KMS-11 (cell line): ENCODE results near the gene CD247.

Experiments
- H2AFZ ChIP-seq: fragments of 200-600 bp; sonication (generic); 2 replicates; pipeline ENCODE4 v1.6.1; 2016; ENCODE audit warnings: antibody characterized with exemption, mixed run types, low read depth
- H3K27ac ChIP-seq: fragments of 200-600 bp; sonication (generic); 2 replicates; pipeline ENCODE4 v1.6.1; 2016; ENCODE audit warnings: mild to moderate bottlenecking, mixed run types
- H3K27me3 ChIP-seq: fragments of 200-600 bp; sonication (generic); 2 replicates; pipeline ENCODE4 v1.6.1; 2017; ENCODE audit warnings: mild to moderate bottlenecking, low read depth, mixed run types, moderate library complexity; ENCODE audit not compliant: insufficient read depth
- H3K36me3 ChIP-seq: fragments of 200-600 bp; sonication (generic); 2 replicates; pipeline ENCODE4 v1.6.1; 2017; ENCODE audit warnings: mild to moderate bottlenecking, mixed run types; ENCODE audit not compliant: insufficient read depth
- H3K4me1 ChIP-seq: fragments of 200-600 bp; sonication (generic); 2 replicates; pipeline ENCODE4 v1.6.1; 2016; ENCODE audit warnings: mild to moderate bottlenecking, low read depth, mixed run types; ENCODE audit not compliant: poor library complexity, severe bottlenecking
- H3K4me2 ChIP-seq: fragments of 200-600 bp; sonication (generic); 2 replicates; pipeline ENCODE4 v1.7.0; 2016; ENCODE audit warnings: mild to moderate bottlenecking, mixed run types
- H3K4me3 ChIP-seq: fragments of 200-600 bp; sonication (generic); IDR thresholded peaks from 2 replicates; pipeline ENCODE4 v1.6.1; 2017; ENCODE audit warnings: low read depth, low read length, mixed read lengths; ENCODE audit not compliant: insufficient read depth
- H3K79me2 ChIP-seq: fragments of 200-600 bp; sonication (generic); 2 replicates; pipeline ENCODE4 v1.6.1; 2016; ENCODE audit warnings: low read depth, mixed run types; ENCODE audit not compliant: insufficient read depth
- H3K9ac ChIP-seq: fragments of 200-600 bp; sonication (generic); 2 replicates; pipeline ENCODE4 v1.6.1; 2016; ENCODE audit warnings: mild to moderate bottlenecking, mixed run types
- H4K20me1 ChIP-seq: fragments of 200-600 bp; sonication (generic); 2 replicates; pipeline ENCODE4 v1.6.1; 2016; ENCODE audit warnings: mild to moderate bottlenecking, mixed run types; ENCODE audit not compliant: insufficient read depth
- CTCF ChIP-seq: fragments of 200-600 bp; sonication (generic); conservative IDR thresholded peaks from 2 replicates; pipeline ENCODE4 v1.6.1; 2017; ENCODE audit warnings: low read depth, mild to moderate bottlenecking, antibody characterized with exemption, low read length, moderate library complexity, mixed read lengths

Gene CD247

GRCh38 chr1:167430849-167431242 is 87.5 kb downstream of the CD247 start:
- Histone ChIP-seq H3K4me2 (no peak overlapping the region), H3K27ac (no peak overlapping the region), H3K4me3 (no peak overlapping the region), H3K4me1 (no peaks in the 10 kb centered on the region), H4K20me1 (no peaks in the 10 kb centered on the region; the same call in 1 of the 2 replicates), H3K36me3 (no peaks in the 10 kb centered on the region), H3K9ac (no peak overlapping the region), H2AFZ (no peak overlapping the region), H3K79me2 (no peaks in the 10 kb centered on the region), H3K27me3 (no peaks in the 10 kb centered on the region)
- TF ChIP-seq CTCF: no peak

DNA sequence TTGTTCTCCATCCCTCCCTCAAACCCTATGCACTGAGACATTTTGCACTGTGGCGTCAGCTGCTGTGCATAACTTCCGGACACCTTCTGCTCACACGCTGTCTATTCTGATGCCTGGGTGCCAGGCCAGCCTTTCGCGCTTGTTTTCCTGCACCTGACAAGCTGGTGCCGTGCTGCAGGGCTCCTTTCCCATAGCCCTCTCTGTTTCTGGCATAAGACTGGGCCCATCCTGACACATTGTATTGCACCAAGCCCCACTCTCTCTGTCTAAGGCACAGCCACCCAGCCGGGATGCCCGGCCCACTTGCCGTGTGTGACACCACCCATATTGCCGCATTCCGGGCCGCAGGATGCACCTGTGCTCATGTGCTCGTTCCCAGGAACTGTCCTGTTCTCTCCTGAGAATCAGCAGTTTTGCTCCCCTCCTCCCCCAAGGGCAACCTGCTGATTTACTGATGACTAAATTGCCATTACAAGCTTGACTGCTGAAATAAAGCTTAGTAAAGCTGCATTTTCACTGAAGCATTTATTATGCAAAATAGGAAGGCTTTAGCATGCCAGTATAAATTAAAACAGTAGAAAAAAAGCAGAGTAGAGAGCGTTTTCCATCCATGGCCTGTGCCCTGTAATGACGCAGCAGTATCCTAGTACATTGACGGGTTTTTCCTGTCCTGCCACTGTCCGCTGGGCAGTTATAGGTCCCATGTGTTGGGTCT is 88.0 kb downstream of the CD247 start:
- Histone ChIP-seq H3K9ac (no peak overlapping the region), H3K27me3 (no peaks in the 10 kb centered on the region), H3K79me2 (no peaks in the 10 kb centered on the region), H3K4me3 (no peak overlapping the region), H3K36me3 (no peaks in the 10 kb centered on the region), H3K4me2 (no peak overlapping the region), H2AFZ (no peak overlapping the region), H3K27ac (no peak overlapping the region), H4K20me1 (no peaks in the 10 kb centered on the region; the same call in 1 of the 2 replicates), H3K4me1 (no peaks in the 10 kb centered on the region)
- TF ChIP-seq CTCF: no peak

DNA sequence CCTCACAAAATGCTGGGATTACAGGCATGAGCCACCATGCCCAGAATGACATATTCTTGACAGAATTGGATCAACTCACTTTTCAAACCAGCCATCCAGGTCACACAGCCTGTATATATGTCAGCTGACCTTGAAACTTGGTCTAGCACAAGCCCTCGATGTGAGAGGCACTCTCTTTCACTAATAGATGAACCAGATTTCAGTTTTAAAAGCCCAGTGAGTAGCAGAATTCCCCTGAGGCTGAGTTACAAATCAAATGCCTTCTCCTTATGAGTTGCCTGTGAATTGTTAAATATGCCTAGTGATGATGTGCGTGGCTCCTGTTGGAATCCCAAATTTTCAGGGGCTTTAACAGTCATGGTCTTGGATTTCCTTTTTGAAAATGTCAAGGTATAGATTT is 88.7 kb downstream of the CD247 start:
- Histone ChIP-seq H3K9ac (no peak overlapping the region), H3K4me1 (no peaks in the 10 kb centered on the region), H3K27me3 (no peaks in the 10 kb centered on the region), H3K27ac (no peak overlapping the region), H2AFZ (no peak overlapping the region), H3K4me3 (no peak overlapping the region), H3K4me2 (no peak overlapping the region), H4K20me1 (no peaks in the 10 kb centered on the region; the same call in 1 of the 2 replicates), H3K79me2 (no peaks in the 10 kb centered on the region), H3K36me3 (no peaks in the 10 kb centered on the region)
- TF ChIP-seq CTCF: no peak

DNA sequence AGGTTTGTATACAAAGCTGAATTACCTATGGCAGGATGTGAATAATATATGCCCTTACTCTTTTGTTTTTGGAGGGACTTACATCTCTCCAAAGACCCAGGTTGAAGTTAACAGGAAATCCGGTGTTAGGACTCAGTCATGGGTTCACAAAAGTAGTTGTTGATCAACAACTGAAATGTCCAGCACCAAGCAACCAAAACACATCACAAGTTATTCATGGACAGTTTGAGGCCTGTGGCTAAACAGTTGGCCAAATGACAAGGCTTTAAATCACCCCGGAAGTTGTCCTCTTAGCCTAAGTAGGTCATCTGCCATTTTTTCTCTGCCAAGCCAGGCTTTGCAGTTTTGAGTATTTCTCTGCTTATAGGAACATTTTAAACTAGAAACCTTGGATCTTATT is 89.9 kb downstream of the CD247 start:
- Histone ChIP-seq H3K4me2 (no peak overlapping the region), H2AFZ (no peak overlapping the region), H3K9ac (no peak overlapping the region), H3K27ac (no peak overlapping the region), H3K79me2 (no peaks in the 10 kb centered on the region), H3K4me3 (no peak overlapping the region), H3K27me3 (no peaks in the 10 kb centered on the region), H3K4me1 (no peaks in the 10 kb centered on the region), H4K20me1 (no peaks in the 10 kb centered on the region; the same call in 1 of the 2 replicates), H3K36me3 (no peaks in the 10 kb centered on the region)
- no peak for TF ChIP-seq CTCF
